IMR-90 (cell line): ENCODE measurements around the gene NR1I3. TPM values are rescaled to one million over a fixed set of nuclear protein-coding genes. Genes with fewer than 3 reads are reported as not detected.

Experiments used
- ATAC-seq: fragments of 200-7000 bp; cut with Tn5 transposase; 2 replicates; pipeline ENCODE4 v1.9.1; 2020; ENCODE audit warnings: low read depth, mild to moderate bottlenecking, moderate library complexity
- BruUV-seq: library from RNA; stranded (reverse); fragments of 400-500 nt; replicated peaks from 2 replicates; lab custom pipeline; 2021; lab: Mats Ljungman, UMichigan
- CTCF ChIA-PET: fragments of 300-600 bp; formaldehyde crosslinking; extraction: SDS; loops from one replicate; lab custom pipeline; 2021; ENCODE audit warnings: antibody characterized with exemption; lab: Yijun Ruan, JAX
- POLR2A ChIA-PET: fragments of 300-600 bp; sonication (Branson Sonifier 250); formaldehyde crosslinking; loops from one replicate; lab custom pipeline; 2022; ENCODE audit warnings: antibody characterized with exemption; ENCODE audit not compliant: unreplicated experiment; lab: Charles Lee
- DNase-seq: peaks from one replicate; pipeline ENCODE4 v3.0.0; 2013
- H2AFZ ChIP-seq: replicated peaks from 2 replicates; pipeline ENCODE3; 2013; ENCODE audit warnings: low read length, mild to moderate bottlenecking; ENCODE audit not compliant: poor library complexity
- H2AK5ac ChIP-seq: 2 replicates; pipeline ENCODE4 v1.6.1; 2013; ENCODE audit warnings: low read depth, low read length, inconsistent platforms
- H2AK9ac ChIP-seq: replicated peaks from 2 replicates; pipeline ENCODE3; 2013; ENCODE audit warnings: mild to moderate bottlenecking, low read depth, low read length, moderate library complexity; ENCODE audit not compliant: poor library complexity
- H2BK120ac ChIP-seq: 2 replicates; pipeline ENCODE4 v1.6.1; 2013; ENCODE audit warnings: low read depth, low read length, inconsistent platforms
- H2BK15ac ChIP-seq: 3 replicates; pipeline ENCODE4 v1.6.1; 2013; ENCODE audit warnings: low read depth, low read length, inconsistent platforms
- H2BK20ac ChIP-seq: 2 replicates; pipeline ENCODE4 v1.6.1; 2013; ENCODE audit warnings: low read depth, mild to moderate bottlenecking, inconsistent platforms, low read length, moderate library complexity
- H2BK5ac ChIP-seq: 2 replicates; pipeline ENCODE4 v1.6.1; 2013; ENCODE audit warnings: mild to moderate bottlenecking, low read depth, low read length, inconsistent platforms; ENCODE audit not compliant: poor library complexity, severe bottlenecking
- H3K14ac ChIP-seq: replicated peaks from 2 replicates; pipeline ENCODE4 v1.6.1; 2013; ENCODE audit warnings: low read depth, low read length, inconsistent platforms
- H3K18ac ChIP-seq: 2 replicates; pipeline ENCODE4 v1.6.1; 2013; ENCODE audit warnings: low read depth, low read length, control low read depth
- H3K23ac ChIP-seq: 2 replicates; pipeline ENCODE4 v1.6.1; 2013; ENCODE audit warnings: low read depth, low read length, inconsistent platforms
- H3K27ac ChIP-seq: 2 replicates; pipeline ENCODE4 v1.5.1; 2013; ENCODE audit warnings: mild to moderate bottlenecking, control low read depth, low read length; ENCODE audit not compliant: insufficient read depth
- H3K27me3 ChIP-seq: 2 replicates; pipeline ENCODE4 v1.6.1; 2013; ENCODE audit warnings: low read length; ENCODE audit not compliant: control insufficient read depth, insufficient read depth
- H3K36me3 ChIP-seq: 2 replicates; pipeline ENCODE4 v1.6.1; 2013; ENCODE audit warnings: low read length, mixed read lengths; ENCODE audit not compliant: control insufficient read depth, insufficient read depth
- H3K4ac ChIP-seq: 2 replicates; pipeline ENCODE4 v1.6.1; 2013; ENCODE audit warnings: low read depth, low read length, inconsistent platforms
- H3K4me1 ChIP-seq: 2 replicates; pipeline ENCODE4 v1.6.1; 2013; ENCODE audit warnings: low read length, mixed read lengths; ENCODE audit not compliant: control insufficient read depth, insufficient read depth
- H3K4me2 ChIP-seq: 2 replicates; pipeline ENCODE4 v1.6.1; 2013; ENCODE audit warnings: low read depth, mild to moderate bottlenecking, control low read depth, low read length, moderate library complexity
- H3K4me3 ChIP-seq: 2 replicates; pipeline ENCODE4 v1.5.1; 2013; ENCODE audit warnings: low read depth, mild to moderate bottlenecking, control low read depth, low read length, moderate library complexity; ENCODE audit not compliant: insufficient read depth
- H3K56ac ChIP-seq: 2 replicates; pipeline ENCODE4 v1.6.1; 2013; ENCODE audit warnings: low read length, inconsistent platforms; ENCODE audit not compliant: insufficient read depth; ENCODE audit errors: extremely low read depth
- H3K79me1 ChIP-seq, 2 experiments: 2 replicates each; pipeline ENCODE4 v1.6.1; 2013; ENCODE audit warnings: low read length in 2 of 2, inconsistent platforms in 1 of 2, low read depth in 1 of 2
- H3K9ac ChIP-seq: 2 replicates; pipeline ENCODE4 v1.6.1; 2013; ENCODE audit warnings: low read depth, low read length, control low read depth
- H3K9me1 ChIP-seq: 2 replicates; pipeline ENCODE4 v1.6.1; 2013; ENCODE audit warnings: low read length, inconsistent platforms; ENCODE audit not compliant: insufficient read depth
- H3K9me3 ChIP-seq: 2 replicates; pipeline ENCODE4 v1.6.1; 2013; ENCODE audit warnings: low read length; ENCODE audit not compliant: control insufficient read depth, insufficient read depth
- H4K20me1 ChIP-seq: 2 replicates; pipeline ENCODE4 v1.6.1; 2013; ENCODE audit warnings: low read length, inconsistent platforms; ENCODE audit not compliant: insufficient read depth
- H4K5ac ChIP-seq: 2 replicates; pipeline ENCODE4 v1.6.1; 2013; ENCODE audit warnings: mild to moderate bottlenecking, low read depth, low read length, control low read depth
- H4K8ac ChIP-seq, 2 experiments: 2 replicates each; pipeline ENCODE4 v1.6.1; 2013; ENCODE audit warnings: low read depth in 2 of 2, low read length in 2 of 2, control low read depth in 1 of 2, inconsistent platforms in 1 of 2
- H4K91ac ChIP-seq: 2 replicates; pipeline ENCODE4 v1.6.1; 2013; ENCODE audit warnings: low read depth, low read length, inconsistent platforms; ENCODE audit not compliant: insufficient read depth
- BHLHE40 ChIP-seq: fragments of 150-350 bp; IDR thresholded peaks from 2 replicates; pipeline ENCODE4 v1.6.1; 2016; ENCODE audit warnings: mild to moderate bottlenecking, low read depth, low read length
- CEBPB ChIP-seq: IDR thresholded peaks from 2 replicates; pipeline ENCODE4 v1.6.1; 2012; ENCODE audit warnings: low read depth, low read length, improper control_type of control experiment
- CHD1 ChIP-seq: IDR thresholded peaks from 2 replicates; pipeline ENCODE4 v1.6.1; 2012; ENCODE audit warnings: low read depth, low read length, improper control_type of control experiment
- CTCF ChIP-seq: conservative IDR thresholded peaks from 2 replicates; pipeline ENCODE4 v1.5.1; 2012; ENCODE audit warnings: mild to moderate bottlenecking, low read depth, low read length, improper control_type of control experiment
- ELK1 ChIP-seq: fragments of 150-350 bp; IDR thresholded peaks from 2 replicates; pipeline ENCODE4 v1.6.1; 2016; ENCODE audit warnings: low read depth, mild to moderate bottlenecking, low read length, moderate library complexity, borderline replicate concordance
- FOS ChIP-seq: fragments of 150-350 bp; IDR thresholded peaks from 2 replicates; pipeline ENCODE4 v1.6.1; 2016; ENCODE audit warnings: low read depth, low read length
- MAFK ChIP-seq: IDR thresholded peaks from 2 replicates; pipeline ENCODE4 v1.6.1; 2012; ENCODE audit warnings: low read depth, low read length, improper control_type of control experiment
- MAZ ChIP-seq: IDR thresholded peaks from 2 replicates; pipeline ENCODE4 v1.6.1; 2012; ENCODE audit warnings: low read depth, mild to moderate bottlenecking, low read length, improper control_type of control experiment, moderate library complexity, borderline replicate concordance
- MXI1 ChIP-seq: IDR thresholded peaks from 2 replicates; pipeline ENCODE4 v1.6.1; 2012; ENCODE audit warnings: low read depth, mild to moderate bottlenecking, low read length, moderate library complexity, borderline replicate concordance
- NFE2L2 ChIP-seq: fragments of 150-350 bp; IDR thresholded peaks from 2 replicates; pipeline ENCODE4 v1.6.1; 2016; ENCODE audit warnings: low read depth, mild to moderate bottlenecking, low read length
- POLR2A ChIP-seq: IDR thresholded peaks from 2 replicates; pipeline ENCODE4 v1.6.1; 2012; ENCODE audit warnings: mild to moderate bottlenecking, low read depth, low read length
- RAD21 ChIP-seq: IDR thresholded peaks from 2 replicates; pipeline ENCODE4 v1.6.1; 2012; ENCODE audit warnings: low read length, improper control_type of control experiment
- RCOR1 ChIP-seq: IDR thresholded peaks from 2 replicates; pipeline ENCODE4 v1.6.1; 2012; ENCODE audit warnings: mild to moderate bottlenecking, low read length, improper control_type of control experiment; ENCODE audit not compliant: insufficient replicate concordance
- SMC3 ChIP-seq: fragments of 150-350 bp; IDR thresholded peaks from 2 replicates; pipeline ENCODE4 v1.6.1; 2016; ENCODE audit warnings: low read depth, mild to moderate bottlenecking, antibody characterized with exemption, low read length, moderate library complexity
- USF2 ChIP-seq: fragments of 150-350 bp; IDR thresholded peaks from 2 replicates; pipeline ENCODE4 v1.6.1; 2017; ENCODE audit warnings: mild to moderate bottlenecking, antibody characterized with exemption, low read length, low read depth
- WGBS, 2 experiments: methylation state at CpG; one replicate each; pipeline versions ENCODE4 v1.1.5 to v1.1.7; 2013; ENCODE audit warnings: missing lambda C conversion rate in 2 of 2; ENCODE audit not compliant: insufficient read length in 1 of 2; ENCODE audit errors: extremely low coverage in 2 of 2; 5-methylcytosine and 5-hydroxymethylcytosine counted together
- dilution Hi-C: fragments of 300-500 bp; cut with HindIII; formaldehyde crosslinking; loops from one replicate; pipeline ENCODE4 v1.14.3; 2018; ENCODE audit warnings: low sequenced_read_pairs; ENCODE audit not compliant: unreplicated experiment
- in situ Hi-C: fragments of 300-500 bp; cut with MboI; formaldehyde crosslinking; loops from 3 replicates; pipeline ENCODE4 v1.14.3; 2019; ENCODE audit warnings: low sequenced_read_pairs, inconsistent platforms, mixed read lengths
- intact Hi-C: fragments of 100-400 bp; cut with micrococcal nuclease; formaldehyde crosslinking; loops from 2 replicates; pipeline ENCODE4 v1.10.0; 2022
- polyA plus RNA-seq, 3 experiments: library from polyadenylated mRNA; depleted of rRNA; stranded (reverse); fragments of >200 nt; gene quantifications; 2 replicates each; pipeline ENCODE4 v1.2.3, GENCODE V29; 2012; ENCODE audit warnings: low replicate concordance in 1 of 3
- total RNA-seq: library from RNA; depleted of rRNA; stranded (reverse); fragments of >200 nt; gene quantifications from 2 replicates; pipeline ENCODE4 v1.2.3, GENCODE V29; 2012

NR1I3 gene
- total and polyA plus RNA-seq, 2 of the 4 experiments (the other 2 are of a cell fraction) = not detected

GRCh38 chr1:161228032-161228431 is 10.0 kb downstream of the NR1I3 start:
- Histone ChIP-seq H4K91ac (no peak overlapping the region), H3K9me3 (no peaks in the 10 kb centered on the region), H2BK20ac (no peak overlapping the region), H3K56ac (no peak overlapping the region), H2AFZ (no peak overlapping the region), H4K20me1 (no peaks in the 10 kb centered on the region), H3K79me1 (peaks cover 9 to 17% of the 10 kb centered on the region in 2 experiments; a peak in 3 of 4 replicates), H4K8ac (no peak overlapping the region), H3K23ac (no peak overlapping the region), H3K27ac (no peak overlapping the region), H3K9ac (no peak overlapping the region), H2BK5ac (no peak overlapping the region), H2BK120ac (no peak overlapping the region), H3K14ac (no peak overlapping the region), H3K18ac (no peak overlapping the region), H2AK5ac (no peak overlapping the region), H3K4me1 (peaks cover 9% of the 10 kb centered on the region; the same call in 1 of the 2 replicates), H3K36me3 (peaks cover 19% of the 10 kb centered on the region), H3K9me1 (peaks cover 8% of the 10 kb centered on the region; the same call in 1 of the 2 replicates), H4K5ac (no peak overlapping the region), H3K27me3 (no peaks in the 10 kb centered on the region), H2BK15ac (no peak overlapping the region), H3K4me3 (no peak overlapping the region), H3K4me2 (no peak overlapping the region), H3K4ac (no peak overlapping the region), H2AK9ac (no peak overlapping the region)
- POLR2A ChIA-PET = no interaction called here
- CTCF ChIA-PET = interaction anchor here (0.6 to 1.1 kb wide), 2 partner anchors 63 to 75 kb away, joined by 3 to 5 read pairs; no protein-coding TSS in a partner anchor
- no peak for TF ChIP-seq RAD21
- no peak for TF ChIP-seq FOS
- no peak for TF ChIP-seq CHD1
- TF ChIP-seq MXI1 = no peak
- TF ChIP-seq MAFK = no peak
- TF ChIP-seq RCOR1 = no peak
- TF ChIP-seq BHLHE40 = no peak
- TF ChIP-seq ELK1 = no peak
- TF ChIP-seq NFE2L2 = no peak
- no peak for TF ChIP-seq POLR2A
- TF ChIP-seq USF2 = no peak
- TF ChIP-seq SMC3 = no peak
- TF ChIP-seq MAZ = no peak
- TF ChIP-seq CTCF = no peak
- no peak for TF ChIP-seq CEBPB
- DNase-seq = no peak
- WGBS, 2 experiments = no CpG with 5 or more reads among the region's 7 CpGs
- no TSS peak for BruUV-seq
- dilution Hi-C loops = no loop called here
- in situ Hi-C loops = loop anchor here (5.0 kb wide), 2 partner anchors 64 to 154 kb away; no protein-coding TSS in a partner anchor
- ATAC-seq = no peak
- intact Hi-C loops = no loop called here
